ENCODE measurements around the gene TAF11.
"Not testable (repeated sequence)": the region's sequence is repeated elsewhere in the genome, so short reads cannot be mapped to it uniquely, and the experiment has no call there.

DNA sequence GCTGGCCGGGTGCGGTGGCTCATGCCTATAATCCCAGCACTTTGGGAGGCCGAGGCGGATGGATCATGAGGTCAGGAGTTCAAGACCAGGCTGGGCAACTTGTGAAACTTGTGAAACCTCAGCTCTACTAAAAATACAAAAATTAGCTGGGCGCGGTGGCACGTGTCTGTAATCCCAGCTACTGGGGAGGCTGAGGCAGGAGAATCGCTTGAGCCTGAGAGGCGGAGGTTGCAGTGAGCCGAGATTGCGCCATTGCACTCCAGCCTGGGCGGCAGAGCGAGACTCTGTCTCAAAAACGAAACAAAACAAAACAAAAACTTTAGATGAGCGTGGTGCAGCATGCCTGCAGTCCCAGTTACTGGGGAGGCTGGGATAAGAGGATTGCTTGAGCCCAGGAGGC lies 2.0 kb downstream of the TAF11 start:
- TF ChIP-seq, protein P1, sequence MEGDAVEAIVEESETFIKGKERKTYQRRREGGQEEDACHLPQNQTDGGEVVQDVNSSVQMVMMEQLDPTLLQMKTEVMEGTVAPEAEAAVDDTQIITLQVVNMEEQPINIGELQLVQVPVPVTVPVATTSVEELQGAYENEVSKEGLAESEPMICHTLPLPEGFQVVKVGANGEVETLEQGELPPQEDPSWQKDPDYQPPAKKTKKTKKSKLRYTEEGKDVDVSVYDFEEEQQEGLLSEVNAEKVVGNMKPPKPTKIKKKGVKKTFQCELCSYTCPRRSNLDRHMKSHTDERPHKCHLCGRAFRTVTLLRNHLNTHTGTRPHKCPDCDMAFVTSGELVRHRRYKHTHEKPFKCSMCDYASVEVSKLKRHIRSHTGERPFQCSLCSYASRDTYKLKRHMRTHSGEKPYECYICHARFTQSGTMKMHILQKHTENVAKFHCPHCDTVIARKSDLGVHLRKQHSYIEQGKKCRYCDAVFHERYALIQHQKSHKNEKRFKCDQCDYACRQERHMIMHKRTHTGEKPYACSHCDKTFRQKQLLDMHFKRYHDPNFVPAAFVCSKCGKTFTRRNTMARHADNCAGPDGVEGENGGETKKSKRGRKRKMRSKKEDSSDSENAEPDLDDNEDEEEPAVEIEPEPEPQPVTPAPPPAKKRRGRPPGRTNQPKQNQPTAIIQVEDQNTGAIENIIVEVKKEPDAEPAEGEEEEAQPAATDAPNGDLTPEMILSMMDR (conservative IDR thresholded peaks at IDR 0.05; ENCODE audit: low read length) = not testable (repeated sequence)
- not testable (repeated sequence) for TF ChIP-seq EZH2phosphoT487 (IDR thresholded peaks at IDR 0.05; ENCODE audit: borderline replicate concordance, low read depth, low read length)
